Effector memory CD8-positive, alpha-beta T cell (primary cell): ENCODE results near the gene HS3ST4.

Experiments used
- ATAC-seq: fragments of 150-1000 bp; cut with Tn5 transposase; replicated peaks from 2 replicates; pipeline ENCODE4 v1.10.0; 2021; ENCODE audit warnings: mild to moderate bottlenecking, moderate library complexity
- DNase-seq, 3 experiments: peaks; one replicate each; pipeline ENCODE4 v3.0.0; 2021
- H3K27ac Mint-ChIP-seq, 2 donors: one replicate each; pipeline ENCODE4 v1.8.0; 2022; ENCODE audit warnings: mild to moderate bottlenecking in 2 of 2, mixed read lengths in 2 of 2, moderate library complexity in 2 of 2
- H3K27me3 Mint-ChIP-seq, 2 donors: one replicate each; pipeline ENCODE4 v1.8.0; 2022; ENCODE audit warnings: mixed read lengths in 2 of 2
- H3K36me3 Mint-ChIP-seq: one replicate; pipeline ENCODE4 v1.8.0; 2022; ENCODE audit warnings: mild to moderate bottlenecking, moderate library complexity, mixed read lengths; ENCODE audit not compliant: insufficient read depth
- H3K4me1 Mint-ChIP-seq, 2 donors: one replicate each; pipeline ENCODE4 v1.8.0; 2022; ENCODE audit warnings: low read depth in 2 of 2, mixed read lengths in 2 of 2
- H3K4me3 Mint-ChIP-seq, 2 donors: one replicate each; pipeline ENCODE4 v1.8.0; 2022; ENCODE audit warnings: mild to moderate bottlenecking in 2 of 2, mixed read lengths in 2 of 2, moderate library complexity in 2 of 2
- H3K9me3 Mint-ChIP-seq, 2 donors: one replicate each; pipeline ENCODE4 v1.8.0; 2022; ENCODE audit warnings: mixed read lengths in 2 of 2

The HS3ST4 gene

DNA sequence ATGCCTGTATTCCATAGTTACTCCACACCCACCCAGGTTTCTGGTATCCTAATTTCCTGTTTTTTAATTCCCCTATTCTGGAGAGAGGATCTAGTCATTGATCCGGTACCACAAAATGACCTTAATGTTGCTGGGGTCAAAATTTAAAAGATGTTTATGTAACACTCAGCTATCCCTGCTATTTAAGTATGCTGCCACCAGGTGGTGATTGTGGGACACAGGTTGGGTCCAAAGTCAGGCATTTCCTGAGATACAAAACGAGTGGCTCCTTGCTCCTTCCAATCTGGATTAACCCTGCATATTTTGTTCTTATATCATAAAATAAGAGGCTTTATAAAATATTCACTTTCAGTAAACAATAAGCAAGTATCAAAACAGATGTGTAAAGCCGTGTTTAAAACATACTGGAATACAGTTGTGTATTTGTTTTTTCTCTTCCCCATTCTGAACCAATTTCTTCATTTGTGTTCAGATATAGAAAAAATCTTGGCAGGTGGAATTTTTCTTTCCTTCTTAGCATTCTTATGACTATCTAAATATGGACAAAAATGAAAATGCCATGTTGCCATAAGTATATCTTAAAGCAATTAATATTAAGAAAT lies 16.3 kb downstream of the HS3ST4 start:
- Mint-ChIP-seq H3K36me3 (no peaks in the 10 kb centered on the region), H3K9me3 (peaks cover 0 to 8% of the 10 kb centered on the region in 2 donors), H3K27ac (no peak overlapping the region), H3K4me1 (no peaks in the 10 kb centered on the region), H3K27me3 (peaks cover 20 to 29% of the 10 kb centered on the region in 2 donors), H3K4me3 (no peak overlapping the region)
- DNase-seq (no peak), ATAC-seq (no peak)

GRCh38 chr16:25709213-25709612 lies 17.5 kb downstream of the HS3ST4 start:
- H3K27me3 Mint-ChIP-seq: peaks cover 26 to 27% of the 10 kb centered on the region in 2 donors

DNA sequence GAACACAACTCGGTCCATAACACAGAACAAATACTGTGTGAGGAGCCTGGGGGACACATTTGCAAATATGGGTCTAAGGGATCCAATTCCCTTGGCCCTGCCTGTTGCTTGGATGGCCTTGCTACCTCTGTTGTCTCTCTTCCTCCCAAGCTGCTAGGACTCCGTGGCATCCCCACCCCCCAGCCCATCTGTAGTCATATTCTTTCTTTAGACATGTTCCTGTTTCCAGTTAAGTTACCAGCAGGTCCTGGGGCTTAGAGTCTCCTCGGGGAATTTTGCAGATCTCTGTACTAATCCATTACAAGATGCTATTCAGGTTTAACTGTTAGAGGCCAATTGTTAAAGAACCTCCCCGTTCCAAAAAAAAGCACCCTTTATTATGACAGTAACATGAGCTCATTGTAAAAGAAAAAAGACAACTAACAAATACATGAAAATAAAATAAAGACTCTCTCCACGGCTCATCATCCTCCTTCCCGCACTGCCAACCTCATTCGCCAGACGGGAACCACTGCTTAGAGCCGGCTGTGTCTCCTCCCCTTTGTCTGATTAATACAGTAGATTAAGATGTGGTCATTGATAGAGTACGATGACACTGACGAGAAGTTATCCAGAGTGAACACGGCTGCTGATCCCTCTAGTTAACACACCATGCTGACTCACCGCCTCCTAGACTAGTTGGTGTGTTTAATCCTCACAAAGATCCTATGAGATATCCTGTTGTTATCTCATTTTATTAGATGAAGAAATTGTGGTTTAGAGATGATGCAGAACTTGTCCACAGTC lies 22.2 kb downstream of the HS3ST4 start:
- no peaks in the 10 kb centered on the region for H3K36me3 Mint-ChIP-seq
- H3K9me3 Mint-ChIP-seq: no peaks in the 10 kb centered on the region
- DNase-seq: no peak
- ATAC-seq: no peak
- peaks cover 17 to 19% of the 10 kb centered on the region in 2 donors for H3K27me3 Mint-ChIP-seq
- no peaks in the 10 kb centered on the region for H3K4me1 Mint-ChIP-seq
- H3K27ac Mint-ChIP-seq: no peak overlapping the region
- H3K4me3 Mint-ChIP-seq: no peak overlapping the region

More at GRCh38 chr16:25709213-25709612, 17.5 kb downstream of the HS3ST4 start:
- ATAC-seq (no peak), DNase-seq (no peak)
- peaks cover 0 to 8% of the 10 kb centered on the region in 2 donors for H3K9me3 Mint-ChIP-seq
- H3K4me3 Mint-ChIP-seq: no peak overlapping the region
- no peaks in the 10 kb centered on the region for H3K4me1 Mint-ChIP-seq
- no peak overlapping the region for H3K27ac Mint-ChIP-seq
- H3K36me3 Mint-ChIP-seq: no peaks in the 10 kb centered on the region

DNA sequence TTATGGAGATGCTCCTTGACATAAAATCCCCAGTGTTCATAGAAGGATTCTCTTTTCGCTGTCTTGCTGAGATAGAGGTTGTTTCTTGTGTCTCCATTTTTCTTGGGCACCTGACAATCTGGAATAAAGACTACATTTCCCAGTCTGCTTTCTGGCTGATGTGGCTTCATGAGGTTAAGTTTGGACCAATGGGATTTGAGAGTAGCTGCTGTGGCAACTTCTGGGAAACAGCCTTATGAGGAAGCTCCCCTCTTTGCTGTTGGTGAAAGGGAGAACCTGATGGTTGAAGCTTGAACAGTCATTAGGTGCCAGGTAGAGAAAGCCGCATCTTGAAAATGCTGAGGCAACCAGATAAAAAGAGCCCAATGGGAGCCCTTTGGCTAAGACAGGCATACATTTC lies 24.4 kb downstream of the HS3ST4 start:
- no peaks in the 10 kb centered on the region for H3K36me3 Mint-ChIP-seq
- DNase-seq (no peak), ATAC-seq (no peak)
- no peak overlapping the region for H3K4me3 Mint-ChIP-seq
- no peaks in the 10 kb centered on the region for H3K9me3 Mint-ChIP-seq
- no peaks in the 10 kb centered on the region for H3K4me1 Mint-ChIP-seq
- no peak overlapping the region for H3K27ac Mint-ChIP-seq
- H3K27me3 Mint-ChIP-seq: peaks cover 12 to 15% of the 10 kb centered on the region in 2 donors

DNA sequence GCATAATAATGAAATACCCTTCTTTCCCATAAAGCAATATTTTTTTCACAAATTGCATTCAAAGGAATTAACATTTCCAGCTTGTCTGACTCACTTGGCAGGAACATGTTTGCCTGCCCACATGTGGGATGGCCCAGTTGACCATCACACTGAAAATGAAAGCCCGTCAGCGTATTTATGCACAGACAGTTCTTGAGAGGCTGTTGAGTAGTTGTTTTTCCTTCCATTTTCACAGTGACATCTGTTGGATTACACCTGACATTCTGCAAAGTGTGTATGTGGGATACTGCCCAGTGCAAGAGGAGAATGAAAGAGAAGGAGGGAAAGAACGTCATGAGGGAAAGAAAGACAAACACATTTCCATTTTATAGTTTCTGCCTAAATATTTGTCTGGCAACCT lies 29.7 kb downstream of the HS3ST4 start:
- H3K4me3 Mint-ChIP-seq: no peak overlapping the region
- peaks cover 6% of the 10 kb centered on the region in 2 donors for H3K27me3 Mint-ChIP-seq
- DNase-seq (no peak), ATAC-seq (no peak)
- no peaks in the 10 kb centered on the region for H3K36me3 Mint-ChIP-seq
- H3K27ac Mint-ChIP-seq: no peak overlapping the region
- no peaks in the 10 kb centered on the region for H3K9me3 Mint-ChIP-seq
- no peaks in the 10 kb centered on the region for H3K4me1 Mint-ChIP-seq

- no peak for DNase-seq
- H3K36me3 Mint-ChIP-seq: no peaks in the 10 kb centered on the region
- no peak overlapping the region for H3K4me3 Mint-ChIP-seq
- no peaks in the 10 kb centered on the region for H3K4me1 Mint-ChIP-seq
- no peak overlapping the region for H3K27ac Mint-ChIP-seq
- peaks cover 0 to 1% of the 10 kb centered on the region in 2 donors for H3K9me3 Mint-ChIP-seq
- H3K27me3 Mint-ChIP-seq: peaks cover 6 to 12% of the 10 kb centered on the region in 2 donors
- no peak for ATAC-seq
Measured at GRCh38 chr16:25726430-25727098, 34.8 kb downstream of the HS3ST4 start.

- no peak for ATAC-seq
- Mint-ChIP-seq H3K27ac (no peak overlapping the region), H3K27me3 (peaks cover 6 to 15% of the 10 kb centered on the region in 2 donors), H3K9me3 (peaks cover 0 to 1% of the 10 kb centered on the region in 2 donors), H3K4me3 (no peak overlapping the region), H3K4me1 (no peaks in the 10 kb centered on the region), H3K36me3 (no peaks in the 10 kb centered on the region)
- DNase-seq: no peak
Measured at GRCh38 chr16:25729188-25729915, 37.6 kb downstream of the HS3ST4 start.

DNA sequence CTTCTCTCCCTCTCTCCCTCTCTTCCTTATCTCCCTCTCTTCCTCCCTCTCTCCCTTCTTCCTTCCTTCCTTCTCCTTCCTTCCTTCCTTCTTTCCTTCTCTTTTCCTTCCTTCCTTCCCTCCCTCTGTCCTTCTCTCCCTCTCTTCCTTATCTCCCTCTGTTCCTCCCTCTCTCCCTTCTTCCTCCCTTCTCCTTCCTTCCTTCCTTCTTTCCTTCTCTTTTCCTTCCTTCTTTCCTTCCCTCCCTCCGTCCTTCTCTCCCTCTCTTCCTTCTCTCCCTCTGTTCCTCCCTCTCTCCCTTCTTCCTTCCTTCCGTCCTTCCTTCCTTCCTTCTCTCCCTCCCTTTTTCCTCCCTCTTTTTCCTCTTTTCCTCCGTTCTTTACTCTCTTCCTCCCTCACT lies 38.6 kb downstream of the HS3ST4 start:
- Mint-ChIP-seq H3K4me3 (no peak overlapping the region), H3K27me3 (peaks cover 0 to 11% of the 10 kb centered on the region in 2 donors)
- no peak for ATAC-seq

DNA sequence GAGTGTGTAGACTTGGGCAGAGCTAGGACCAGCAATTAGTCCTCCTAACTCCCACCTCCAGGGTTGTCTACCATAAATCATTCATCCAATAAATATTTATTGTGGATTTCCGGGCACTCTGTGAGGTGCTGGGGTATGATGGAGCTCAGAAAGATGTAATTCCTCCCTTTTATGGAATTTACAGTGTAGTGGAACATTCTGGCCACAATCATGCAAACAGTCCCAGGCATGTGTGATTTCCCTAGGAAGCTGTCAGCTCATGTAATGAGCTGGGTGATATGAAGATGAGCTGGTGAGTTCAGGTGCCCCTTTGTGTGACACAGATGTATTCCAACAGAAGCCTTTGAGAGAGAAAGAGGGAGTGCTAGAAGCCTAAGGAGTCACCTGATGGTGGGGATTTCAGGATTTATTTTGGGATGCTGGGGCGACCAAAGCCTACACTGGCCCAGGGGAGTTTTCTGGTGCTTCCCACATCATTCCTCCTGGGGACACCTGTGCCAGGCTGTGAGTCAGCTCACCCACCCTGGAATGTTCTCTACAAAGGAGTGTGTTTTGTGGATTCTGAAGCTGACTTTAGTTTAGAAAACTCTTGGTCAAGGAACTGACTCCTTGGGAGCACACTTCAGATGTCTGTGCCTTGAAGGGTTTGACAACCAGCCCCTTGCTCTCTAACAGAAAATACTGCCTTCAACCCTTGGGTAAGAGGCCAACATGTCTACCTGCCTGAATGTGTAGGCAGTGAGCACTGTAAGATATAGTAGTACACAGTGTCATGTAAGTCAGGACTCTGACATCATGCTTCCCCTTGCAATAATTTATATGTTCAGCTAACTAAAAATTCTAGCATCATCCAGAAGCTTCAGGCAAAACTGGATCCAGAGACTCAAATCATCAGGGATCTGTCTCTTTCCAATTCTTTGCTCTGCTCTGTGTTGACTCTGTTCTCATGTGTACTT lies 42.9 kb downstream of the HS3ST4 start:
- H3K27ac Mint-ChIP-seq: no peak overlapping the region

More for the DNA sequence above, 38.6 kb downstream of the HS3ST4 start:
- Mint-ChIP-seq H3K36me3 (no peaks in the 10 kb centered on the region), H3K9me3 (peaks cover 0 to 1% of the 10 kb centered on the region in 2 donors), H3K4me1 (no peaks in the 10 kb centered on the region), H3K27ac (no peak overlapping the region)
- DNase-seq: no peak

DNA sequence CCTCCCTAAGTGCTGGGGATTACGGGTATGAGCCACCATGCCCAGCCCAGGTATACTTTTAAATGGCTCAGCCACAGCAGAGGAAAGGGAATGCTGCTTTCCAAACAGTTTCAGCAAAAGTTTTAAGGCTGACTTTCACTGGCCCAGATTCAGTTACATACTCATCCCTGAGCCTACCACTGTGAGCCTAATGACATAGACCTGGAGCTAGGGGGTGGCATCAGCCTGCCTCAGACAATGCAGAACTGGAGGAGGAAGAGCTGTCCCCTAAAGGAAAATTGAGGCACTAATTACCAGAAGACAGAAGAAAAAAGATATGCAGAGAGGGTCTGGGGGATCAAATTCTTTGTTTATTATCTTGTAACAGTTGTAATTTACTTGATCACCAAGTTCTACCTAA lies 43.9 kb downstream of the HS3ST4 start:
- ATAC-seq (no peak), DNase-seq (no peak)
- Mint-ChIP-seq H3K9me3 (peaks cover 0 to 1% of the 10 kb centered on the region in 2 donors), H3K27me3 (peaks cover 0 to 5% of the 10 kb centered on the region in 2 donors), H3K27ac (no peak overlapping the region), H3K36me3 (no peaks in the 10 kb centered on the region), H3K4me1 (no peaks in the 10 kb centered on the region), H3K4me3 (no peak overlapping the region)

More for the DNA sequence above, 42.9 kb downstream of the HS3ST4 start:
- Mint-ChIP-seq H3K4me1 (no peaks in the 10 kb centered on the region), H3K27me3 (peaks cover 0 to 5% of the 10 kb centered on the region in 2 donors), H3K9me3 (peaks cover 0 to 1% of the 10 kb centered on the region in 2 donors), H3K4me3 (no peak overlapping the region), H3K36me3 (no peaks in the 10 kb centered on the region)
- no peak for DNase-seq
- no peak for ATAC-seq

DNA sequence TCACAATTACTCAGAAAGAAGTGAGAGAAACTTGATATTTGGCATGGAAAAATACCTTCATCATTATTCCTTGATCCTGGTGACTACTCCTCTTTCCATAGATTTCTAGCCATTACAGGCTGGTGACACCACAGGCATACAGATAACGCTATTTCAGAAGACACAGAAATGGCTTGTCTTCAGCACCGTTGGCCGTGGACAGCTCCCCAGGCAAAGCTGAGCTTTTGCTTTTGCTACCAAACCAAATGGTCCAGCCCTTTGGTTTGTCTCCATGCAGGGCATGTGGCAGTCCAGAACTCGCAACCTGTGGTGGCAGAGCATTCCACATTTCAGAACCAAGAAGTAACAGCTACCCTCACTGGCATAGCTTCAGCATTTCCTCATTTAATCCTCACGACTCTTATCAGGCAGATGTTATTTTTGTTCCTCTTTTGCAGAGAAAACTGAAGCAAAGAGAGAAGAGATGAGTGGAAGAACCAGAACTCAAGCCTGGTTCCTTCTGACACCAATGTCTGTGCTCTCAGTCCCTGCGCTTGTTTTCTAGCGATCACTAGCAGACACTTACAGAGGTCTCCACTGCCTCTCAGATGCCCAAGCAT lies 55.5 kb downstream of the HS3ST4 start:
- Mint-ChIP-seq H3K27ac (no peak overlapping the region), H3K4me3 (no peak overlapping the region), H3K9me3 (peaks cover 0 to 6% of the 10 kb centered on the region in 2 donors), H3K27me3 (peaks cover 0 to 9% of the 10 kb centered on the region in 2 donors), H3K4me1 (no peaks in the 10 kb centered on the region), H3K36me3 (no peaks in the 10 kb centered on the region)
- DNase-seq (no peak), ATAC-seq (no peak)

GRCh38 chr16:25748092-25748654 lies 56.4 kb downstream of the HS3ST4 start:
- H3K27me3 Mint-ChIP-seq: no peaks in the 10 kb centered on the region
- ATAC-seq: no peak

More at GRCh38 chr16:25748092-25748654, 56.4 kb downstream of the HS3ST4 start:
- Mint-ChIP-seq H3K27ac (no peak overlapping the region), H3K4me1 (no peaks in the 10 kb centered on the region), H3K4me3 (no peak overlapping the region), H3K36me3 (no peaks in the 10 kb centered on the region), H3K9me3 (peaks cover 0 to 6% of the 10 kb centered on the region in 2 donors)
- no peak for DNase-seq
